BLaER1 treated with 17β-estradiol and CSF1 and Interleukin-3, amounts not matched to agents 10 nM and 100 nM (cell line): Measurements from ENCODE around the gene CEBPG.

Experiments
- H3K27ac ChIP-seq, 11 experiments: shearing (Covaris generic); formaldehyde crosslinking; 2 replicates each; pipeline ENCODE4 v1.8.1; 2022
- H3K27me3 ChIP-seq, 11 experiments: shearing (Covaris generic); formaldehyde crosslinking; 2 replicates each; pipeline ENCODE4 v1.8.1; 2022
- H3K36me3 ChIP-seq, 11 experiments: shearing (Covaris generic); formaldehyde crosslinking; 2 replicates each; pipeline ENCODE4 v1.8.1; 2022
- H3K4me1 ChIP-seq, 10 experiments: shearing (Covaris generic); formaldehyde crosslinking; 2 replicates each; pipeline ENCODE4 v1.8.1; 2022
- H3K4me2 ChIP-seq, 11 experiments: shearing (Covaris generic); formaldehyde crosslinking; 2 replicates each; pipeline ENCODE4 v1.8.1; 2022
- H3K4me3 ChIP-seq, 10 experiments: shearing (Covaris generic); formaldehyde crosslinking; 2 replicates each; pipeline ENCODE4 v1.8.1; 2022
- H3K9ac ChIP-seq, 11 experiments: shearing (Covaris generic); formaldehyde crosslinking; 2 replicates each; pipeline ENCODE4 v1.8.1; 2022
- H3K9me3 ChIP-seq, 11 experiments: shearing (Covaris generic); formaldehyde crosslinking; replicated peaks in 1 of 11; 2 replicates each; pipeline ENCODE4 v1.8.1; 2022
- H4K20me1 ChIP-seq, 11 experiments: shearing (Covaris generic); formaldehyde crosslinking; 2 replicates each; pipeline ENCODE4 v1.8.1; 2022
- Cebpa-rat ChIP-seq, 11 experiments: shearing (Covaris generic); IDR thresholded peaks; 2 replicates each; pipeline ENCODE4 v1.8.1; 2022

CEBPG gene

DNA sequence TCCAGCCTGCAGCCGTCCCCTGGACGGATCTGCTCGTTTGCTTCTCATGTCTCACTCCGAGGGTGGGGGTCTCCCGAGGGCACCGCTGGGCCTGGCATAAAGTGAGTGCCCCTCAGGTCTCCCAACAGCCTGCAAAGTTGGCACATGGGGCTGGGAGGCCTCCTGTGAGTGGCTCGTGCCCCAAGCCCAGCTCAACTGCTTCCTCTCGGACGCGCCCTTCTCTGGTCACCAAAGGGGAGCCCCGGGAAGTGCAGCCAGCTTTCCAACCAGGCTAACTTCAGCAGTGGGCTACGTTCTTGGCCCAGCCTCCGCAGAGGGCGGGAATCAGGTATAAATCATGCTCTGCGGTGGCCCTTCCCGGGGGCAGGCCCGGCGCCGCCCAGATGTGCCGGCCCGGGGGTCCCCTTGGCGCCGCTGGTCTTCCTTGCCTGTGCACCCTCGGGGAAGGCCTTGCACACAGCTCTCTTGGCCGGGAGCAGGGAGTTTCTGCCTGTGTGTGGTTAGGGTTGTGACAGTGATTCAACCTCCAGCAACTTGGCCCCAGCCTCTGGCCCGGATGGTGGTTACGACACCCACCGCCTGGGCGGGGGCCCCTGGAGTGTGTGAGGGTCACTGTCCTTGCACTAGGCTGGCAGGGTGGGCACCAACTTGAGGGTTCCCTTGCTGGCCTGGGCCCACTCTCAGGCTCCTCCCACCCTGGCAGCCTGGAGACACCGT lies 20.7 kb downstream of the CEBPG start:
- Histone ChIP-seq H3K27me3 (no peaks in the 10 kb centered on the region), H3K27ac (peak overlapping the region in 6 of 11 experiments; percentile 6 to 72 (median 44); a peak in 10 of 22 replicates), H3K9me3 (no peaks in the 10 kb centered on the region), H3K4me3 (no peak overlapping the region; a peak in 1 of 20 replicates), H3K9ac (peak overlapping the region in 6 of 11 experiments; percentile 16 to 62 (median 50); a peak in 9 of 22 replicates), H3K36me3 (peaks cover 0 to 11% (median 0%) of the 10 kb centered on the region in 11 experiments; a peak in 8 of 22 replicates), H3K4me2 (peak overlapping the region in 10 of 11 experiments; percentile 62 to 93 (median 80); a peak in 15 of 22 replicates), H3K4me1 (peaks cover 53 to 81% (median 60%) of the 10 kb centered on the region in 10 experiments), H4K20me1 (peaks cover 17 to 92% (median 54%) of the 10 kb centered on the region in 11 experiments; a peak in 21 of 22 replicates)
- TF ChIP-seq Cebpa-rat (IDR thresholded peaks at IDR 0.05) = 0 out of 22 replicates have a peak, but pooled peaks of 2 of the 11 experiments have one; percentile 16 to 36

DNA sequence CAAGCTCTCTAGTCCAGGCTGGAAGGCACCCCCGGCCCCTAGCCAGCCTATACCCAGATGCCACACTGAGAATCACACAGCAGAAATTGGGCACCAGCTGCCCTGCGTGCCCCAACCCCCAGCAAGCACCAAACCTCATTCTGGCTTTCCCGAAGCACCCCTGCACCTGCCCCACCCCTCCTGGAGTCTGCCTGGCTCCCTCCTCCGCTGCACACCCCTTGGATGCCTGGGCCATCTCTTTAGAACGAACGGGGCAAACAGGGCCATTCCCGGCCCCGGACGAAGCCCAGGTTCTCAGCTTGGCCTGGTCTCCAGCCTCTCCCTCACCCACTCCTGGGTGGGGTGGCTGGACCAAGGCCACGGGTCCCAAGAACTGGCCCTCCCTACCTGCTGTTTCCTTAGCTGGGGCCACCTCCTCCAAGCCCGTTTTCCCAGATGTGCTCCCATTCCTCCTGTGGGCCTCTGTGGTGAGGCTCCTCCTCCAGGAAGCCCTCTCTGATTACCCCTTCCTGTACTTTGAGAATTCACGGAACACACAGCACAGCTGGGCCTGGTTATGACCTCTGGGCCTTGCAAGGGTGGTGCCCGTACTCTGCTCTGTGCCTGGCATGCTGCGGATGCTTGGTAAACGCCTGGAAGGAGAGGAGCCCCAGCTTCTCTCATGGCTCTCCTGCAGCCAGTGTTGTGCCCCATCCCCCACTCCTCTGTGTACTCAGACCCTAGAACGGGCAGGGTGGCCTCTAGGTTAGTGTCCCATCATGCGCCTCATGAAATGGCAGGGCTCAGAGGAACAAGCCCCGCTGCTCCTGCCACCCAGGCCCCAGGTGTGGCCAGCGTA lies 21.4 kb downstream of the CEBPG start:
- H3K27me3 ChIP-seq = no peaks in the 10 kb centered on the region
- no peak for TF ChIP-seq Cebpa-rat (IDR thresholded peaks at IDR 0.05)
- no peak overlapping the region; a peak in 1 of 20 replicates for H3K4me3 ChIP-seq
- peaks cover 0 to 11% (median 0%) of the 10 kb centered on the region in 11 experiments; a peak in 4 of 22 replicates for H3K36me3 ChIP-seq
- peak overlapping the region in 7 of 11 experiments; percentile 16 to 62 (median 51); a peak in 11 of 22 replicates for H3K9ac ChIP-seq
- H3K4me1 ChIP-seq = peaks cover 45 to 73% (median 52%) of the 10 kb centered on the region in 10 experiments
- H3K27ac ChIP-seq = peak overlapping the region in 6 of 11 experiments; percentile 6 to 72 (median 44); a peak in 9 of 22 replicates
- H4K20me1 ChIP-seq = peaks cover 9 to 84% (median 46%) of the 10 kb centered on the region in 11 experiments; a peak in 21 of 22 replicates
- peak overlapping the region; percentile 62 to 93 (median 81) for H3K4me2 ChIP-seq
- no peaks in the 10 kb centered on the region for H3K9me3 ChIP-seq

DNA sequence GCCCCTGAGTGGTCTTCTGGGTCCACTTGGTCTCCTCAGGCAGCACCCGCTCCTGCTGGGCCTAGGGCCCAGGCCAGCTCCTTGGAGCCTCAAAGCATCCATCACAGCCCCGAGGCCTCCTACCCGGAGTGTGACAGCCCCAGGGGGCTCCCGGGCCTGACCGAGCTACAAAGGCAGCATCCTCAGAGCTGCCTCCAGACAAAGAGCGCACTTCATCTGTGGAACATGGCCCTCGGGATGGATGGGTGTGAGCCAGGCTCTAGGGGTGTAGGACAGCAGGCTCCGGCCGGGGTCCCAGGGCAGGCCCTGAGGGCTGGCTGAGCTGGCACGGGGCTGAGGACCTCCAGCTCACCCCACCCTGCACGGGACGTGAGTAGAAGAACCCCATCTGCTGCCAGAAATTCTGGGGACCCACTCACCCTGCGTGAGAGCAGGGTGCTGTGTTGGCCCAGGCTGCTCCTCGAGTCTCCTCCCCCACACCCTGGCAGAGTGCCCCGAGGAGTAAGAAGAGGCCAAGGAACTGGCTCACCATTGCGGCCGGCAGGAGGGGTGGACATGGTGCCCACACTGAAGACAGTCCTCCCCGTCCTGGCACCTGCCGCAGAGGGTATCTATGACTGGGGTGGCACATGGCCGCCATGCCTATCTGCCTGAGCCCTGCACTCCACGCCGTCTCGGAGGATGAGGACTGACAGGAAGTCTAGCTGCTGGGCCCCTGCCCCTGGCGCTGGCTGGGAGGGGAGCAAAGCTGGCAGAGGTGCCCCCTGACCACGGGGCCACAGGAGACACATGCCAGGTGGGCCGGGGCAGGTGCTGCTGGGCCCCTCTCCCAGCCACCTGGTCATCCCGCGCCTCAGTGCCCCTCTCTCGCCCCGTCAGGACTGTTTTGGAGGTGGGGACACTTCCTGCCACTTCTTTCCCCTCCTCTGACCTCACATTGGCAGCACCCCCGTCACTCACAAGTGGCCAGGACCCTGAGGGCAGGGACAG lies 22.3 kb downstream of the CEBPG start:
- Histone ChIP-seq H3K4me3 (no peak overlapping the region), H4K20me1 (peaks cover 0 to 75% (median 37%) of the 10 kb centered on the region in 11 experiments; a peak in 21 of 22 replicates), H3K4me2 (peak overlapping the region; percentile 62 to 93 (median 81)), H3K9ac (peak overlapping the region in 6 of 11 experiments; percentile 10 to 52 (median 34); a peak in 4 of 22 replicates), H3K27me3 (no peaks in the 10 kb centered on the region), H3K27ac (peak overlapping the region in 7 of 11 experiments; percentile 7 to 72 (median 43); a peak in 8 of 22 replicates), H3K36me3 (peaks cover 0 to 4% (median 0%) of the 10 kb centered on the region in 11 experiments; a peak in 4 of 22 replicates), H3K9me3 (no peaks in the 10 kb centered on the region), H3K4me1 (peaks cover 37 to 64% (median 44%) of the 10 kb centered on the region in 10 experiments)
- no peak for TF ChIP-seq Cebpa-rat (IDR thresholded peaks at IDR 0.05)

DNA sequence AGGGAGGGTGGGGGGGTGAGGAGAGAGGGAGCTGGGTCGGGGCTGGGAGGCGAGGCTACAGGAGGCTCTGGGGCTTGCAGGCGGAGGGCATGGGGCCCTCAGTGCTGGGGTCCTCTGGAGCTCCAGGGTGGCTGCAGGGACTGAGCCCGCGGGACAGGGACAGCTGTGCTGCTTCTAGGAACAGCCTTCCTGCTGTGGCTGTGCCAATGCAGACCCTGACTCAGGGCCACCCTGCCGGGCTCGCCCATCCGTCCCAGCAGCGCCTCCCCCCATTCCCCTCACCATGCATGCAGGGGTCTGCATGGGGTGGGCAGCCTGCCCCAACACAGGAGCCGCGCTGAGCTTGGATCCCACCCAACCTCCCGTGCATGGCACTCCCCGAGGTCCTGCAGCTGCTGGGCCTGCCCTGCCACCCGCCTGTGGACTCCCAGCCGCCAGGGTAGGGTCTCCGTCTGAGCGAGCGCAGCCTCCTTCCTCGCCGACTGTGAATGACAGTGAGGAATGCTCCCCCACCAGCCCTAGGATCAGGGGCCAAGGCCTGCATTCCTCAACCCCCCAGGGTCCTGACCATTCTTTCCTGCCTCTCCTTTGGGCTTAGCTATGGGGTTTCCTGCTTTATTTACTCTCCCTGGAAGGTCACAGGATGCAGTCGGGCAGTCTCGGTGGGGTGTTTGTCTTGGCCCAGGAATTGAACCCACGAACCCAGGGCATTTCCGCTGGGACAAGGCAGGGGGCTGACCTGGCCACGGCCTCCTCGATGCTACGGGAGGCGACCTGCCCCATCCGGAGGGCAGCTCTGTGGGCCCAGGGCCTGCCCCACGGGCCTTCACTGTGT lies 23.4 kb downstream of the CEBPG start:
- Histone ChIP-seq H3K36me3 (peaks cover 0 to 4% (median 0%) of the 10 kb centered on the region in 11 experiments; a peak in 1 of 22 replicates), H3K4me2 (peak overlapping the region; percentile 40 to 93 (median 81)), H3K4me1 (peaks cover 37 to 57% (median 42%) of the 10 kb centered on the region in 10 experiments), H3K27me3 (no peaks in the 10 kb centered on the region), H3K27ac (peak overlapping the region in 6 of 11 experiments; percentile 16 to 50 (median 28); a peak in 8 of 22 replicates), H3K4me3 (no peak overlapping the region), H3K9ac (peak overlapping the region in 10 of 11 experiments; percentile 32 to 60 (median 42); a peak in 13 of 22 replicates), H4K20me1 (peaks cover 0 to 70% (median 27%) of the 10 kb centered on the region in 11 experiments; a peak in 19 of 22 replicates), H3K9me3 (no peaks in the 10 kb centered on the region)
- no peak for TF ChIP-seq Cebpa-rat (IDR thresholded peaks at IDR 0.05)

DNA sequence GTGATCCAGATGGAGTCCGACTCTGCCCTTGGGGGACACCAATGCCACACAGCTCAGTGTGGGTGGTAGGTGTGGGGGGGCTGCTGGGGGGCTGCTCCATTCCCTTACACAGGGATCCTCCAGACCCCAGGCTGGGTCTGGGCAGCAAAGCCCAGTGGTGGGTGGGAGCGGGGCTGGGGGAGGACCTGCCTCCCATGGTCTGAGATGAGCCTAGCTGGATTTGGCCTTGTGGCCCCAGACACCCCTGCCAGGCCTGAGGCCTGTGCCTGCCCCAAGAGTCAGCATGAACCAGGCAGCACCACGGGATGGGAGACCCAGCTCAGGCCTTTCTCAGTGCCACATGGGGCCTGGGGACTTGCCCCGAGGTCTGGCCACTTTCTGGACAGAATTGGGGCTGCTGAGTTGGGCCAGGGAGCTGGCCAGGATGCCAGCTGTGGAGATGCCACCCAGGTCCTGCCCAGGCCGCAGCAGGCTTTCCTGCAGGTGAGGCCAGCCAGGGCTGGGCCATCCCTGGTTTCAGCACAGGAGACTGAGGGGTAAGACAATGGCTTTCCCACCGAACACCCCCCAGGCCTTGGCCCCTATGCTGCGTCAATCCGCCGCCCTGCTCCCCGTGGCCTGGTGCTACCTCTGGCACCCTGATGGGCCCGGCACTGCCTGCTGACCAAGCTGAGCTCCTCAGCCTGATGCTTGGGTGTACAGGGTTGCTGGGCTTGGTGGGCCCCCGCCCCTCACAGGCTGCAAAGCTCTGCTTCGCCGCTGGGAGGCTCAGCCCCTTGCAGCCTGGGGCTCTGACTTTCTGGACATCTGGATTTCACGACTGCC lies 24.2 kb downstream of the CEBPG start:
- no peak overlapping the region for H3K4me3 ChIP-seq
- H3K9ac ChIP-seq = peak overlapping the region in 8 of 11 experiments; percentile 32 to 60 (median 42); a peak in 9 of 22 replicates
- peaks cover 0 to 62% (median 21%) of the 10 kb centered on the region in 11 experiments; a peak in 15 of 22 replicates for H4K20me1 ChIP-seq
- H3K27me3 ChIP-seq = no peaks in the 10 kb centered on the region
- no peaks in the 10 kb centered on the region for H3K9me3 ChIP-seq
- TF ChIP-seq Cebpa-rat (IDR thresholded peaks at IDR 0.05) = no peak
- H3K36me3 ChIP-seq = 0 out of 22 replicates have a peak, but pooled peaks cover 0 to 4% (median 0%) of the 10 kb centered on the region in 11 experiments
- peak overlapping the region in 6 of 11 experiments; percentile 16 to 50 (median 28); a peak in 8 of 22 replicates for H3K27ac ChIP-seq
- peaks cover 37 to 54% (median 41%) of the 10 kb centered on the region in 10 experiments for H3K4me1 ChIP-seq
- peak overlapping the region; percentile 40 to 93 (median 81); a peak in 20 of 22 replicates for H3K4me2 ChIP-seq

DNA sequence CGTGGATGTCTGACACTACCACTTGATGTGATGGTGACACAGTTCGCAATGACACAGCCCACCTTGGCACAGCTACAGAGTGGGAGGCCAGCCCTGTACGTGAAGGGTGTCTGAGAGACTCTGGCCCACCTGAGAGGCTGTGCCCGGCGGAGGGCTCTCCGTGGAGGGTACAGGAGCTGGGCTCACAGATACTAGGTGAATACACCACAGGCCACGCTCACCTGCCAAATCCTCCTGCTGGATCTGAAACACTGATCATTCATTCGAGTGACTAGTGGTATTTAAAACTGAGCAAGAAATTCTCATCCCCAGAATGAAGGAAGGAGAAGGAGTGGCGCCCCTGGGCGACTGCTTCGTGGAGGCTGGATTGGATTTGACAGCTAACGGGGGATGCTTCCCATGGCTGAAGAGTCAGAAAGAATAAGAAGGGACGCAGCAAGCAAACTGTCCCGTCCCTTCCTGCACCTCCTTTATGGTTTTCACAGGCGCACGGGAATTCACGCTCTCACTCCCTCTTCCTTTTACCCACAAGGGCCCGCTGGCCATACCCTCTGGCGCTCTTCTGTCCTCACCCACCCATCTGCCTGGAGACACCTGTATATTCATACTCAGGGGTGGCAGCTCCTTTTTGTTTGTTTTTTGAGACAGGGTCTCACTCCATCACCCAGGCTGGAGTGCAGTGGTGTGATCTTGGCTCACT lies 25.0 kb downstream of the CEBPG start:
- Histone ChIP-seq H3K9me3 (no peaks in the 10 kb centered on the region), H3K4me3 (no peak overlapping the region), H3K36me3 (0 out of 22 replicates have a peak, but pooled peaks cover 0 to 4% (median 0%) of the 10 kb centered on the region in 11 experiments), H3K4me1 (peaks cover 38 to 56% (median 41%) of the 10 kb centered on the region in 10 experiments), H3K27me3 (no peaks in the 10 kb centered on the region), H3K27ac (0 out of 22 replicates have a peak overlapping the region, but pooled peaks of 1 of the 11 experiments have one; percentile 38), H3K9ac (0 out of 22 replicates have a peak overlapping the region, but pooled peaks of 1 of the 11 experiments have one; percentile 9), H4K20me1 (peaks cover 0 to 55% (median 19%) of the 10 kb centered on the region in 11 experiments; a peak in 14 of 22 replicates), H3K4me2 (no peak overlapping the region)
- no peak for TF ChIP-seq Cebpa-rat (IDR thresholded peaks at IDR 0.05)
